MCF 10A (cell line): ENCODE results near the gene RXRA. TPM values are rescaled to one million over a fixed set of nuclear protein-coding genes. Genes with fewer than 3 reads are reported as not detected.

Experiments used
- BruUV-seq: library from RNA; stranded (reverse); fragments of 400-500 nt; replicated peaks from 2 replicates; lab custom pipeline; 2021; lab: Mats Ljungman, UMichigan
- CTCF ChIA-PET: fragments of 300-600 bp; sonication (Branson Sonifier 250); formaldehyde crosslinking; extraction: SDS; loops from one replicate; lab custom pipeline; 2021; ENCODE audit warnings: antibody characterized with exemption, inconsistent platforms; lab: Yijun Ruan, JAX
- POLR2A ChIA-PET: fragments of 300-600, 350-650 bp; sonication (Branson Sonifier 250); formaldehyde crosslinking; extraction: SDS; loops from one replicate; lab custom pipeline; 2020; ENCODE audit warnings: antibody characterized with exemption, inconsistent platforms; lab: Yijun Ruan, JAX
- DNase-seq: peaks from one replicate; pipeline ENCODE4 v3.0.0-alpha.2; 2018; ENCODE audit not compliant: unreplicated experiment
- H3K27ac Mint-ChIP-seq: one replicate; pipeline ENCODE4 v1.8.0; 2022; ENCODE audit warnings: mild to moderate bottlenecking, low read depth, mixed read lengths; ENCODE audit not compliant: unreplicated experiment
- H3K27me3 Mint-ChIP-seq: one replicate; pipeline ENCODE4 v1.8.0; 2022; ENCODE audit warnings: mixed read lengths; ENCODE audit not compliant: insufficient read depth, unreplicated experiment
- H3K36me3 Mint-ChIP-seq: one replicate; pipeline ENCODE4 v1.8.0; 2022; ENCODE audit warnings: mild to moderate bottlenecking, moderate library complexity, mixed read lengths; ENCODE audit not compliant: insufficient read depth, unreplicated experiment
- H3K4me1 Mint-ChIP-seq: one replicate; pipeline ENCODE4 v1.8.0; 2022; ENCODE audit warnings: mixed read lengths; ENCODE audit not compliant: insufficient read depth, unreplicated experiment
- H3K4me3 Mint-ChIP-seq: one replicate; pipeline ENCODE4 v1.8.0; 2022; ENCODE audit warnings: mild to moderate bottlenecking, moderate library complexity, mixed read lengths; ENCODE audit not compliant: unreplicated experiment
- H3K9me3 Mint-ChIP-seq: one replicate; pipeline ENCODE4 v1.8.0; 2022; ENCODE audit warnings: mixed read lengths; ENCODE audit not compliant: unreplicated experiment
- CTCF ChIP-seq: fragments of 200-600 bp; IDR thresholded peaks from one replicate; pipeline ENCODE4 v1.8.0; 2022; ENCODE audit warnings: antibody characterized with exemption, mild to moderate bottlenecking; ENCODE audit not compliant: unreplicated experiment
- intact Hi-C: fragments of 100-400 bp; cut with micrococcal nuclease; formaldehyde crosslinking; loops from 2 replicates; pipeline ENCODE4 v1.14.1; 2022
- total RNA-seq: library from RNA; stranded (reverse); gene quantifications from 2 replicates; pipeline ENCODE4 v1.2.3, GENCODE V29; 2022

RXRA gene
- total RNA-seq, 1 experiment from 2014 or later: 65.5 TPM

DNA sequence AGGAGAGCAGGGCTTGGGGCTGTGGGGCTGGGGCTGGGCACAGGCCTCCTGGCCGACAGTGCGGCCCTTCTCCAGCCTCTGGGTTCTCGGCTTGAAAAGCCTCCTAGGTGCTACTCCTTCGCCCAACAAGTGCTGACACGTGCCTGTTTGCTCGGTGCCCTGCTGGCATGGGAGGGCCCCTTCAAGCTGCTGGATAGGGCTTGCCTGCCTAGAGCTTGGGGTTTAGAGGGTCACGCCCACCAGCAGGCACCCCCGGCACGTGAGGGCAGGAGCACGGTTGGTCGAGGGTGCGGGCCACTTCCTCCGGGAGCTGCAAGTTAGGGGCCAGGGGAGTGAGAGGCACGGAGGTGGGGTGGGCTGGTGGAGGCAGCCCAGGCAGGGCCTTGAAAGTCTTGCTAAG, 106.2 kb downstream of the RXRA start:
- peaks cover 30% of the 10 kb centered on the region for H3K4me1 Mint-ChIP-seq
- DNase-seq: peak; percentile 67
- intact Hi-C loops: loop anchor here (5.0 kb wide), 1 partner anchor 55 kb away; no protein-coding TSS in a partner anchor
- H3K36me3 Mint-ChIP-seq: peaks cover 71% of the 10 kb centered on the region
- no peaks in the 10 kb centered on the region for H3K27me3 Mint-ChIP-seq
- ChIA-PET POLR2A (interaction anchor here (0.6 to 2.0 kb wide), 21 partner anchors 9 to 268 kb away, joined by 3 to 21 read pairs (median 4); partner anchors contain the start of gene RNU6ATAC), CTCF (interaction anchor here (0.6 to 2.4 kb wide), 10 partner anchors 16 to 652 kb away, joined by 3 to 20 read pairs (median 4); no protein-coding TSS in a partner anchor)
- no peaks in the 10 kb centered on the region for H3K9me3 Mint-ChIP-seq
- no TSS peak for BruUV-seq
- peak overlapping the region; percentile 80 for H3K27ac Mint-ChIP-seq
- TF ChIP-seq CTCF: no peak
- H3K4me3 Mint-ChIP-seq: peak overlapping the region; percentile 42

DNA sequence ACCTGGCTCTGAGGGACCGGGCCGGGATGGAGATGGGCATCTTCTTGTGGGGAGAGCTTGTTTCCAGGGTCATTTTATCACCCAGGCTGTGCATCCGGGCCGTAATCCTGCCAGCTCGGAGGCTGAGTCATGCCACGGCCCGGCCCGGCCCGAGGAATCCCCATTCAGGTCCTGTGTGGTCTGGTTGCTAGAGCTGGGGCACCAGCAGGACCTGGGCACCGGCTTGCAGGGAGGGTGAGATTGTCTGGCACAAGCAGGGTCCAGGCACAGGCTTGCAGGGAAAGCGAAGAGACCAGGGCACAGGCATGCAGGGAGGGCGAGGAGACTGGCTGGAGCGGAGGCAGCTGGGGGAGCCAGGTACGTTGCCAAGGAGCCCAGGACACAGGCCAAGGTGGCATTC, 106.8 kb downstream of the RXRA start:
- intact Hi-C loops: loop anchor here (5.0 kb wide), 1 partner anchor 56 kb away; no protein-coding TSS in a partner anchor
- Mint-ChIP-seq H3K27me3 (no peaks in the 10 kb centered on the region), H3K9me3 (no peaks in the 10 kb centered on the region), H3K4me1 (peaks cover 30% of the 10 kb centered on the region), H3K36me3 (peaks cover 73% of the 10 kb centered on the region), H3K4me3 (peak overlapping the region; percentile 42), H3K27ac (peak overlapping the region; percentile 80)
- no TSS peak for BruUV-seq
- CTCF ChIA-PET: interaction anchor here (0.6 to 2.4 kb wide), 11 partner anchors 16 to 1658 kb away, joined by 3 to 20 read pairs (median 4); no protein-coding TSS in a partner anchor
- POLR2A ChIA-PET: interaction anchor here (0.5 to 2.0 kb wide), 19 partner anchors 9 to 268 kb away, joined by 3 to 21 read pairs (median 4); partner anchors contain the start of gene RNU6ATAC
- no peak for TF ChIP-seq CTCF
- peak; percentile 81 for DNase-seq

GRCh38 chr9:134433909-134434882, 107.9 kb downstream of the RXRA start:
- H3K9me3 Mint-ChIP-seq: no peaks in the 10 kb centered on the region
- intact Hi-C loops: loop anchor here (2.0 to 5.0 kb wide), 2 partner anchors 35 to 57 kb away; no protein-coding TSS in a partner anchor
- no peaks in the 10 kb centered on the region for H3K27me3 Mint-ChIP-seq
- no TSS peak for BruUV-seq
- H3K4me1 Mint-ChIP-seq: peaks cover 30% of the 10 kb centered on the region
- ChIA-PET POLR2A (interaction anchor here (0.6 to 2.5 kb wide), 22 partner anchors 8 to 270 kb away, joined by 3 to 22 read pairs (median 5); partner anchors contain the start of gene RNU6ATAC), CTCF (interaction anchor here (0.5 to 2.4 kb wide), 10 partner anchors 9 to 1839 kb away, joined by 3 to 20 read pairs (median 3); no protein-coding TSS in a partner anchor)
- H3K27ac Mint-ChIP-seq: no peak overlapping the region
- H3K36me3 Mint-ChIP-seq: peaks cover 76% of the 10 kb centered on the region
- TF ChIP-seq CTCF: no peak
- no peak for DNase-seq
- H3K4me3 Mint-ChIP-seq: no peak overlapping the region
